Liver (tissue), 9 donors: Measurements from ENCODE around the gene DUSP9. TPM values are rescaled to one million over a fixed set of nuclear protein-coding genes. Genes with fewer than 3 reads are reported as not detected.

Source experiments
- DNase-seq: peaks from one replicate; pipeline ENCODE4 v3.0.0-alpha.2; 2017; ENCODE audit warnings: low spot score
- H3K27ac ChIP-seq, 2 donors: one replicate each; pipeline ENCODE4 v1.7.0; 2013; ENCODE audit warnings: inconsistent platforms in 2 of 2, low read length in 2 of 2, control low read depth in 1 of 2, low read depth in 1 of 2, mild to moderate bottlenecking in 1 of 2
- H3K27me3 ChIP-seq, 4 donors: one replicate each; pipeline versions ENCODE4 v1.6.1 to v1.7.0; 2013; ENCODE audit warnings: low read length in 3 of 4, inconsistent platforms in 1 of 4, mild to moderate bottlenecking in 1 of 4, moderate library complexity in 1 of 4; ENCODE audit not compliant: control insufficient read depth in 4 of 4, insufficient read depth in 4 of 4
- H3K36me3 ChIP-seq, 4 donors: one replicate each; pipeline versions ENCODE4 v1.6.1 to v1.7.0; 2013; ENCODE audit warnings: low read length in 3 of 4, mild to moderate bottlenecking in 3 of 4, low read depth in 1 of 4, moderate library complexity in 1 of 4; ENCODE audit not compliant: control insufficient read depth in 4 of 4, insufficient read depth in 3 of 4
- H3K4me1 ChIP-seq, 4 donors: one replicate each; pipeline versions ENCODE4 v1.6.1 to v1.7.0; 2013; ENCODE audit warnings: low read length in 3 of 4, mild to moderate bottlenecking in 3 of 4, moderate library complexity in 1 of 4; ENCODE audit not compliant: control insufficient read depth in 4 of 4, insufficient read depth in 4 of 4
- H3K4me3 ChIP-seq, 3 donors: one replicate each; pipeline versions ENCODE4 v1.6.1 to v1.7.0; 2013; ENCODE audit warnings: low read length in 3 of 3, control low read depth in 1 of 3, low read depth in 1 of 3, mild to moderate bottlenecking in 1 of 3
- H3K9ac ChIP-seq, 2 donors: one replicate each; pipeline ENCODE4 v1.7.0; 2013; ENCODE audit warnings: low read length in 2 of 2, mild to moderate bottlenecking in 2 of 2, moderate library complexity in 2 of 2, control low read depth in 1 of 2, low read depth in 1 of 2
- H3K9me3 ChIP-seq, 4 donors: one replicate each; pipeline versions ENCODE4 v1.6.1 to v1.7.0; 2013; ENCODE audit warnings: low read length in 3 of 4; ENCODE audit not compliant: control insufficient read depth in 4 of 4
- ATF3 ChIP-seq: IDR thresholded peaks from 2 replicates; pipeline ENCODE4 v1.6.1; 2016; ENCODE audit warnings: antibody characterized with exemption
- CTCF ChIP-seq: fragments of 150-350 bp; IDR thresholded peaks from 2 replicates; pipeline ENCODE4 v1.5.1; 2017; ENCODE audit warnings: improper control_type of control experiment, low read depth, low read length; ENCODE audit not compliant: missing input control
- EGR1 ChIP-seq, 2 donors: IDR thresholded peaks; 2 replicates each; pipeline ENCODE4 v1.6.1; 2016 to 2018; ENCODE audit warnings: antibody characterized with exemption in 2 of 2, low read depth in 2 of 2
- FOXA1 ChIP-seq: IDR thresholded peaks from 2 replicates; pipeline ENCODE4 v1.6.1; 2016; ENCODE audit warnings: antibody characterized with exemption
- GABPA ChIP-seq, 2 donors: IDR thresholded peaks in 1 of 2; conservative IDR thresholded peaks in 1 of 2; 2 replicates each; pipeline ENCODE4 v1.6.1; 2016; ENCODE audit warnings: antibody characterized with exemption in 2 of 2, mild to moderate bottlenecking in 1 of 2, moderate library complexity in 1 of 2
- HNF4A ChIP-seq, 2 donors: conservative IDR thresholded peaks; 2 replicates each; pipeline ENCODE4 v1.6.1; 2016; ENCODE audit warnings: antibody characterized with exemption in 2 of 2, mild to moderate bottlenecking in 2 of 2
- HNF4G ChIP-seq: IDR thresholded peaks from 2 replicates; pipeline ENCODE4 v1.6.1; 2016; ENCODE audit warnings: antibody characterized with exemption
- JUND ChIP-seq, 2 donors: IDR thresholded peaks; 2 replicates each; pipeline ENCODE4 v1.6.1; 2016; ENCODE audit warnings: antibody characterized with exemption in 2 of 2
- MAX ChIP-seq: IDR thresholded peaks from 2 replicates; pipeline ENCODE4 v1.6.1; 2016; ENCODE audit warnings: antibody characterized with exemption
- NR2F2 ChIP-seq: IDR thresholded peaks from 2 replicates; pipeline ENCODE4 v1.6.1; 2016; ENCODE audit warnings: antibody characterized with exemption
- RAD21 ChIP-seq, 2 donors: IDR thresholded peaks; 2 replicates each; pipeline ENCODE4 v1.6.1; 2016; ENCODE audit warnings: antibody characterized with exemption in 2 of 2, mild to moderate bottlenecking in 2 of 2
- REST ChIP-seq: IDR thresholded peaks from 2 replicates; pipeline ENCODE4 v1.6.1; 2016; ENCODE audit warnings: antibody characterized with exemption, mild to moderate bottlenecking
- SP1 ChIP-seq: IDR thresholded peaks from 2 replicates; pipeline ENCODE4 v1.6.1; 2018; ENCODE audit warnings: antibody characterized with exemption, mild to moderate bottlenecking
- TAF1 ChIP-seq: conservative IDR thresholded peaks from 2 replicates; pipeline ENCODE4 v1.6.1; 2016; ENCODE audit warnings: antibody characterized with exemption, mild to moderate bottlenecking
- YY1 ChIP-seq: IDR thresholded peaks from 2 replicates; pipeline ENCODE4 v1.6.1; 2016; ENCODE audit warnings: antibody characterized with exemption, mild to moderate bottlenecking
- ZBTB33 ChIP-seq: IDR thresholded peaks from 2 replicates; pipeline ENCODE4 v1.6.1; 2016; ENCODE audit warnings: antibody characterized with exemption
- WGBS: extraction: QIAGEN DNeasy Blood & Tissue Kit; methylation state at CpG from one replicate; pipeline ENCODE4 v1.1.7; 2013; 5-methylcytosine and 5-hydroxymethylcytosine counted together
- polyA plus RNA-seq, 2 donors: library from polyadenylated mRNA; stranded (reverse) in 1 of 2; unstranded in 1 of 2; fragments of 200-250 nt in 1 of 2; fragments of >200 nt in 1 of 2; fragmentation: Nextera tagmentation in 1 of 2; extraction: Ambion mirVana in 1 of 2; gene quantifications; one replicate each; pipeline versions ENCODE4 v1.2.1 to v1.2.3, GENCODE V29; 2013 to 2015
- total RNA-seq, 2 donors: library from RNA; depleted of rRNA; stranded (reverse); fragments of >200 nt; gene quantifications; one replicate each; pipeline ENCODE4 v1.2.3, GENCODE V29; 2014
- donor health status: healthy.
- donor health status: healthy.
- donor health status: healthy.
- donor health status: healthy.
- donor health status: healthy.

Gene DUSP9
- total and polyA plus RNA-seq, 4 donors: 0.42 to 164 (median 1.4) TPM

- peaks cover 0 to 24% (median 12%) of the 10 kb centered on the region in 4 donors for H3K4me1 ChIP-seq
- DNase-seq: peak; percentile 84
- peak overlapping the region; percentile 33 to 76 (median 70) for H3K4me3 ChIP-seq
- TF ChIP-seq JUND (IDR thresholded peaks at IDR 0.05): no peak
- TF ChIP-seq MAX: no peak
- no peak for TF ChIP-seq REST
- no peak for TF ChIP-seq TAF1
- TF ChIP-seq SP1: no peak
- TF ChIP-seq HNF4A (conservative IDR thresholded peaks at IDR 0.05): no peak
- TF ChIP-seq ATF3: no peak
- TF ChIP-seq ZBTB33: no peak
- TF ChIP-seq YY1: no peak
- TF ChIP-seq EGR1 (IDR thresholded peaks at IDR 0.05; ENCODE audit: low read depth in 2 of 2): no peak
- TF ChIP-seq NR2F2: no peak
- no peak for TF ChIP-seq RAD21 (IDR thresholded peaks at IDR 0.05)
- TF ChIP-seq GABPA (IDR thresholded peaks at IDR 0.05 in 1 of 2, conservative IDR thresholded peaks at IDR 0.05 in 1 of 2): no peak
- TF ChIP-seq HNF4G: no peak
- no peak for TF ChIP-seq CTCF
- TF ChIP-seq FOXA1: no peak
- H3K27me3 ChIP-seq: no peaks in the 10 kb centered on the region
- no peaks in the 10 kb centered on the region for H3K9me3 ChIP-seq
- WGBS: under 1% methylated on average over 58 of the region's 79 CpGs
- H3K27ac ChIP-seq: peak overlapping the region; percentile 37 to 49
- peak overlapping the region; percentile 44 to 74 for H3K9ac ChIP-seq
- H3K36me3 ChIP-seq: peaks cover 0 to under 1% (median 0%) of the 10 kb centered on the region in 4 donors
Measured at GRCh38 chrX:153599192-153600031, 47.6 kb upstream of the DUSP9 start.
